ENCODE measurements around the gene TEPSIN.

DNA sequence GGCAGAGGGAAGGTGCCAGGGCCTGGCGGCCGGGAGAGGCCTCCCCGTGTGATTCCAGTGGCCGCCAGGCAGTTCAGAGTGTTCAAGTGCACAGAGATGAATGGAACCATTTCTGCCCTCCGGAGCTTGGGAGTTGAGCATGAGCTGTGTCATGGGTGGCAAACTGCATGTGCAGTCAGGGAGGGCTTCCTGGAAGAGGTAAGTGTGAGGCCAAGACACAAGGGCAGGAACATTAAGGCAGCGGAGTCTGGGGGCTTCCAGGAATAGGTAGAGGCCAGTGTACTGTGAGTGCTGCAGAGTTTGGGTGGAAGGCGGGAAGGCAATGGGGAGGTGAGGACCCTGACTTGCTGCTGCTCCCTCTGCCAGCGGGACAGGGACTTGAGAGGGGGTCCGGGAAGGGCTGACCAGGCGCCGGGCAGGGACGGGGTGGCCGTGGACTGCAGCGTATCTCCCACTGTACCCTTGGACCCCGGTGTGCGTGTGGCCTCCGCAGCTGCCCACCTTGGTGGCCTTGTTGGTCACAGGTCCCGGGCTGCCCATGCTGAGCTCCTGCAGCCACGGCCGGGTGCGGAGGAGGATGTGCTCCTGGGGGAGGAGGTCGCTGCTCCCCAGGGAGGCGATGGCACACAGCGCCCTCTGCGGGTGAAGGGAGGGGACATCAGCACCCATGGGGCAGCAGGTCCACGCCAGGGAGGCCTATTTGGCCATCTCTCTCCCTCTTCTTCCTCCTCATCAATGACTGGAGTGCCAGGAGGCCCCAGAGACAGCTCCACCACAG is 8.6 kb downstream of the TEPSIN start:
- TF ChIP-seq CTCF (IDR thresholded peaks at IDR 0.05) (peak in 1 of 6 experiments; percentile 6), POLR2A (IDR thresholded peaks at IDR 0.05) (no peak)

All from esophagus squamous epithelium (tissue), 4 donors.